Measurements from ENCODE around the gene VDAC2. TPM values are rescaled to one million over a fixed set of nuclear protein-coding genes. Genes with fewer than 3 reads are reported as not detected.
A peak's percentile ranks its signal among the peaks of the same experiment; 100 is the strongest.

The VDAC2 gene
- total RNA-seq, 1 donor from 2014 or later: 105 TPM

- DNase-seq: no peak
Observed at GRCh38 chr10:75231672-75232581, 21.3 kb downstream of the VDAC2 start.

- no peak for DNase-seq
Observed at GRCh38 chr10:75233444-75234016, 22.9 kb downstream of the VDAC2 start.

- DNase-seq: peak; percentile 53
Observed at GRCh38 chr10:75234017-75234682, 23.6 kb downstream of the VDAC2 start.

GRCh38 chr10:75234683-75235374 is 24.2 kb downstream of the VDAC2 start:
- no peak for DNase-seq

- peak; percentile 82 for DNase-seq
Observed at GRCh38 chr10:75235375-75236177, 25.0 kb downstream of the VDAC2 start, which contains the start of gene COMTD1. COMTD1 (minus strand) TSS chr10:75235957; CDS start chr10:75235928, 29 bp downstream.

- DNase-seq: no peak
Observed at GRCh38 chr10:75236178-75236825, 25.7 kb downstream of the VDAC2 start.

GRCh38 chr10:75238182-75239095 is 27.8 kb downstream of the VDAC2 start:
- no peak for DNase-seq

GRCh38 chr10:75239096-75239790 is 28.6 kb downstream of the VDAC2 start:
- peak; percentile 27 for DNase-seq

GRCh38 chr10:75240329-75241076 is 29.9 kb downstream of the VDAC2 start:
- DNase-seq: no peak

- no peak for DNase-seq
Observed at GRCh38 chr10:75243426-75243825, 32.8 kb downstream of the VDAC2 start.

- DNase-seq: no peak
Observed at GRCh38 chr10:75244487-75245353, 34.1 kb downstream of the VDAC2 start.

GRCh38 chr10:75245354-75246250 is 35.0 kb downstream of the VDAC2 start:
- DNase-seq: no peak

- no peak for DNase-seq
Observed at GRCh38 chr10:75246506-75246905, 35.9 kb downstream of the VDAC2 start.

GRCh38 chr10:75247797-75248196 is 37.2 kb downstream of the VDAC2 start:
- DNase-seq: no peak

- no peak for DNase-seq
Observed at GRCh38 chr10:75250934-75251333, 40.3 kb downstream of the VDAC2 start.

Measured in skin of body (tissue), 2 donors.